Measurements from ENCODE around the gene DGKI.

DGKI gene

GRCh38 chr7:137760111-137760510 lies 86.7 kb downstream of the DGKI start (continued):
- TF ChIP-seq ZNF768 (tag by site-specific recombination; IDR thresholded peaks at IDR 0.05): no peak
- no peak for TF ChIP-seq ZNF658 (tag by site-specific recombination; IDR thresholded peaks at IDR 0.05)
- TF ChIP-seq ZNF510 (tag by site-specific recombination; IDR thresholded peaks at IDR 0.05; ENCODE audit: insufficient replicate concordance): no peak
- no peak for TF ChIP-seq ZFP41 (tag by site-specific recombination; IDR thresholded peaks at IDR 0.05; ENCODE audit: borderline replicate concordance)

DNA sequence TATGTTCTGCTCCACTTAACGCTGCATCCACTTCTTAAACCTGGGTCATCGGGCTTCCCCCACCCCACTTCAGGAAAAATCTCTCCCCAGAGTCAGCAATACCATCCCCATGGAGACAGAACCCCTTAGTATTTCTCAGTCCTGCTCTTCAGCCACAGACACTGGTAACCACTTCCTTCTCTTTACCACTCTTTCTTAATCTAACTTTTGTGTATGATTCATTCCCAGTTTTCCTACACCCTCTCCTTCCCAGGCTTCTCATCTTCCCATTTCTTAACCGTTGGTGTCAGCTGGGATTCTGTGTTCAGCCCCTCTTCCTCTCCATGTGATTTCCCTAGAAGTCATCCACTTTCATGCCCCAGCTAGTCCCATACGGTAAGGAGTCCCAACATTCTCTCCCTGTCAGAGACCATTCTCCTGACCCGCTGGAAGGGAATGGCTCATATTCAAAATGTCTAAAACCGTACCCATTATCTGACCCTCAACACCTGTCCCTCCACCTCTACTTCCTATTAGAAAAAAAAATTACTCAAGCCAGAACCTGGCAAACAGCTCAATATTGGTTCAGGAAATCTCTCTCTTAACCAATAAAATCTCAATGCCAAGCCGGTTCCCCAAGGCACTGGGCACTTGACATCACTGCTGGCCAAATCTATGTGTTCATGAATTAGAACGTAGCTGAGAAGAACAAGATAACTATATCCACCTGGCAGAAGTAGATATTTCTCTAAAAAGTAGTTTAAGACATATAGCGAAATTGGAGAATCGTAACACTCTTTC lies 89.4 kb downstream of the DGKI start:
- Histone ChIP-seq H3K36me3 (ENCODE audit: control insufficient read depth in 2 of 2, insufficient read depth in 1 of 2, low read length in 2 of 2) (no peaks in the 10 kb centered on the region), H3K4me3 (ENCODE audit: low read depth, low read length) (no peak overlapping the region), H3K9me3 (ENCODE audit: control insufficient read depth, insufficient read depth, low read depth, low read length) (no peaks in the 10 kb centered on the region), H3K27ac (ENCODE audit: extremely low read depth, low read depth, low read length) (no peak overlapping the region), H3K4me1 (ENCODE audit: control insufficient read depth, insufficient read depth, low read length) (no peaks in the 10 kb centered on the region)
- ChIA-PET CTCF (interaction anchor here (0.6 kb wide), 2 partner anchors 13 to 1843 kb away, joined by 3 to 4 read pairs; no protein-coding TSS in a partner anchor), POLR2A (no interaction called here)
- TF ChIP-seq ZNF10 (tag by site-specific recombination; IDR thresholded peaks at IDR 0.05) (no peak), TSHZ1 (tag by site-specific recombination; IDR thresholded peaks at IDR 0.05; ENCODE audit: borderline replicate concordance) (no peak), ZNF629 (tag by site-specific recombination; IDR thresholded peaks at IDR 0.05) (no peak), ZNF2 (tag by site-specific recombination; IDR thresholded peaks at IDR 0.05) (no peak), ZNF76 (tag by site-specific recombination; IDR thresholded peaks at IDR 0.05; ENCODE audit: borderline replicate concordance, low read depth) (no peak), ZBTB21 (tag by site-specific recombination; IDR thresholded peaks at IDR 0.05) (no peak), ZNF555 (tag by site-specific recombination; conservative IDR thresholded peaks at IDR 0.05) (no peak), PRDM10 (tag by site-specific recombination; IDR thresholded peaks at IDR 0.05) (no peak), WT1 (tag by site-specific recombination; IDR thresholded peaks at IDR 0.05) (no peak), KLF10 (tag by site-specific recombination; IDR thresholded peaks at IDR 0.05) (no peak), KLF7 (tag by site-specific recombination; IDR thresholded peaks at IDR 0.05; ENCODE audit: borderline replicate concordance) (no peak), ZNF626 (tag by site-specific recombination; IDR thresholded peaks at IDR 0.05) (no peak), ZNF600 (tag by site-specific recombination; IDR thresholded peaks at IDR 0.05) (no peak), ZBTB44 (tag by site-specific recombination; IDR thresholded peaks at IDR 0.05) (no peak), ZXDB (tag by site-specific recombination; IDR thresholded peaks at IDR 0.05) (no peak), TCF7L2 (IDR thresholded peaks at IDR 0.05; ENCODE audit: borderline replicate concordance, low read depth, low read length) (no peak)
- TF ChIP-seq, protein P1, sequence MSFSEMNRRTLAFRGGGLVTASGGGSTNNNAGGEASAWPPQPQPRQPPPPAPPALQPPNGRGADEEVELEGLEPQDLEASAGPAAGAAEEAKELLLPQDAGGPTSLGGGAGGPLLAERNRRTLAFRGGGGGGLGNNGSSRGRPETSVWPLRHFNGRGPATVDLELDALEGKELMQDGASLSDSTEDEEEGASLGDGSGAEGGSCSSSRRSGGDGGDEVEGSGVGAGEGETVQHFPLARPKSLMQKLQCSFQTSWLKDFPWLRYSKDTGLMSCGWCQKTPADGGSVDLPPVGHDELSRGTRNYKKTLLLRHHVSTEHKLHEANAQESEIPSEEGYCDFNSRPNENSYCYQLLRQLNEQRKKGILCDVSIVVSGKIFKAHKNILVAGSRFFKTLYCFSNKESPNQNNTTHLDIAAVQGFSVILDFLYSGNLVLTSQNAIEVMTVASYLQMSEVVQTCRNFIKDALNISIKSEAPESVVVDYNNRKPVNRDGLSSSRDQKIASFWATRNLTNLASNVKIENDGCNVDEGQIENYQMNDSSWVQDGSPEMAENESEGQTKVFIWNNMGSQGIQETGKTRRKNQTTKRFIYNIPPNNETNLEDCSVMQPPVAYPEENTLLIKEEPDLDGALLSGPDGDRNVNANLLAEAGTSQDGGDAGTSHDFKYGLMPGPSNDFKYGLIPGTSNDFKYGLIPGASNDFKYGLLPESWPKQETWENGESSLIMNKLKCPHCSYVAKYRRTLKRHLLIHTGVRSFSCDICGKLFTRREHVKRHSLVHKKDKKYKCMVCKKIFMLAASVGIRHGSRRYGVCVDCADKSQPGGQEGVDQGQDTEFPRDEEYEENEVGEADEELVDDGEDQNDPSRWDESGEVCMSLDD (tag by site-specific recombination; IDR thresholded peaks at IDR 0.05): no peak
- TF ChIP-seq, protein P2, sequence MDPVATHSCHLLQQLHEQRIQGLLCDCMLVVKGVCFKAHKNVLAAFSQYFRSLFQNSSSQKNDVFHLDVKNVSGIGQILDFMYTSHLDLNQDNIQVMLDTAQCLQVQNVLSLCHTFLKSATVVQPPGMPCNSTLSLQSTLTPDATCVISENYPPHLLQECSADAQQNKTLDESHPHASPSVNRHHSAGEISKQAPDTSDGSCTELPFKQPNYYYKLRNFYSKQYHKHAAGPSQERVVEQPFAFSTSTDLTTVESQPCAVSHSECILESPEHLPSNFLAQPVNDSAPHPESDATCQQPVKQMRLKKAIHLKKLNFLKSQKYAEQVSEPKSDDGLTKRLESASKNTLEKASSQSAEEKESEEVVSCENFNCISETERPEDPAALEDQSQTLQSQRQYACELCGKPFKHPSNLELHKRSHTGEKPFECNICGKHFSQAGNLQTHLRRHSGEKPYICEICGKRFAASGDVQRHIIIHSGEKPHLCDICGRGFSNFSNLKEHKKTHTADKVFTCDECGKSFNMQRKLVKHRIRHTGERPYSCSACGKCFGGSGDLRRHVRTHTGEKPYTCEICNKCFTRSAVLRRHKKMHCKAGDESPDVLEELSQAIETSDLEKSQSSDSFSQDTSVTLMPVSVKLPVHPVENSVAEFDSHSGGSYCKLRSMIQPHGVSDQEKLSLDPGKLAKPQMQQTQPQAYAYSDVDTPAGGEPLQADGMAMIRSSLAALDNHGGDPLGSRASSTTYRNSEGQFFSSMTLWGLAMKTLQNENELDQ (tag by site-specific recombination; IDR thresholded peaks at IDR 0.05; ENCODE audit: low read depth): no peak
